ENCODE measurements around the gene LENG9.

LENG9 gene

GRCh38 chr19:54481326-54481930, 17.9 kb upstream of the LENG9 start:
- TF ChIP-seq CTCF (IDR thresholded peaks at IDR 0.05; ENCODE audit: extremely low read depth, missing control alignments): peak; percentile 66
- DNase-seq (ENCODE audit: low spot score): peak; percentile 60

- no peak for DNase-seq (ENCODE audit: low spot score)
- no peak for TF ChIP-seq CTCF (IDR thresholded peaks at IDR 0.05; ENCODE audit: extremely low read depth, missing control alignments)
Measured at GRCh38 chr19:54480051-54480450, 16.5 kb upstream of the LENG9 start.

- peak; percentile 55 for DNase-seq (ENCODE audit: low spot score)
- TF ChIP-seq CTCF (IDR thresholded peaks at IDR 0.05; ENCODE audit: extremely low read depth, missing control alignments): peak; percentile 45
Measured at GRCh38 chr19:54478677-54479266, 15.2 kb upstream of the LENG9 start.

- no peak for TF ChIP-seq CTCF (IDR thresholded peaks at IDR 0.05; ENCODE audit: extremely low read depth, missing control alignments)
- DNase-seq (ENCODE audit: low spot score): no peak
Measured at GRCh38 chr19:54477650-54478049, 14.1 kb upstream of the LENG9 start.

- no peak for TF ChIP-seq CTCF (IDR thresholded peaks at IDR 0.05; ENCODE audit: extremely low read depth, missing control alignments)
- DNase-seq (ENCODE audit: low spot score): no peak
Measured at GRCh38 chr19:54475706-54476105, 12.1 kb upstream of the LENG9 start.

- no peak for TF ChIP-seq CTCF (IDR thresholded peaks at IDR 0.05; ENCODE audit: extremely low read depth, missing control alignments)
- DNase-seq (ENCODE audit: low spot score): no peak
Measured at GRCh38 chr19:54473892-54474372, 10.4 kb upstream of the LENG9 start.

GRCh38 chr19:54473071-54473891, 9.7 kb upstream of the LENG9 start, which contains the start of gene CDC42EP5:
Gene CDC42EP5 (minus strand): TSS chr19:54473296. CDS start chr19:54465547, 7,749 bp downstream.
- TF ChIP-seq CTCF (IDR thresholded peaks at IDR 0.05; ENCODE audit: extremely low read depth, missing control alignments): no peak
- DNase-seq (ENCODE audit: low spot score): peak; percentile 32

All from GM20000 (cell line).